Keratinocyte (primary cell): ENCODE measurements around the gene SERPINI1. TPM values are rescaled to one million over a fixed set of nuclear protein-coding genes. Genes with fewer than 3 reads are reported as not detected.

Experiments used
- DNase-seq: peaks from one replicate; pipeline ENCODE4 v3.0.0-alpha.2; 2011; ENCODE audit warnings: low read depth, missing footprints, low spot score
- FAIRE-seq: peaks from 2 replicates; lab custom pipeline; 2011; peaks lifted over from hg19 to GRCh38; lab: Jason Lieb, UNC
- H2AFZ ChIP-seq: 2 replicates; pipeline ENCODE4 v1.6.0; 2012; ENCODE audit warnings: low read length, control low read depth, inconsistent platforms; ENCODE audit not compliant: control insufficient read depth
- H3K27ac ChIP-seq: 2 replicates; pipeline ENCODE4 v1.5.1; 2011; ENCODE audit warnings: low read length; ENCODE audit not compliant: control insufficient read depth, insufficient read depth
- H3K27me3 ChIP-seq: 3 replicates; pipeline ENCODE4 v1.6.0; 2011; ENCODE audit warnings: low read length; ENCODE audit not compliant: control insufficient read depth, insufficient read depth; ENCODE audit errors: extremely low read depth
- H3K36me3 ChIP-seq, 2 experiments: 2 replicates in 1 of 2; 3 replicates in 1 of 2; pipeline ENCODE4 v1.5.1; 2011; ENCODE audit warnings: low read length in 2 of 2, mild to moderate bottlenecking in 1 of 2; ENCODE audit not compliant: control insufficient read depth in 2 of 2, insufficient read depth in 2 of 2; ENCODE audit errors: extremely low read depth in 1 of 2
- H3K4me1 ChIP-seq: 3 replicates; pipeline ENCODE4 v1.5.1; 2011; ENCODE audit warnings: low read length; ENCODE audit not compliant: control insufficient read depth, insufficient read depth; ENCODE audit errors: extremely low read depth
- H3K4me2 ChIP-seq: 3 replicates; pipeline ENCODE4 v1.6.0; 2011; ENCODE audit warnings: low read depth, low read length; ENCODE audit not compliant: control insufficient read depth, insufficient read depth; ENCODE audit errors: extremely low read depth
- H3K4me3 ChIP-seq, 3 experiments: fragments of 200-600 bp in 1 of 3; sonication (generic) in 1 of 3; 2 replicates in 2 of 3; 3 replicates in 1 of 3; pipeline ENCODE4 v1.5.1; 2011 to 2016; ENCODE audit warnings: low read length in 3 of 3, mild to moderate bottlenecking in 3 of 3, control low read depth in 2 of 3, inconsistent platforms in 1 of 3, low read depth in 1 of 3, mixed read lengths in 1 of 3, mixed run types in 1 of 3, moderate library complexity in 1 of 3; ENCODE audit not compliant: control insufficient read depth in 2 of 3, insufficient read depth in 2 of 3; ENCODE audit errors: extremely low read depth in 1 of 3
- H3K79me2 ChIP-seq: 2 replicates; pipeline ENCODE4 v1.6.0; 2012; ENCODE audit warnings: low read length; ENCODE audit not compliant: control insufficient read depth, insufficient read depth
- H3K9ac ChIP-seq: 3 replicates; pipeline ENCODE4 v1.6.0; 2011; ENCODE audit warnings: low read length; ENCODE audit not compliant: control insufficient read depth, insufficient read depth; ENCODE audit errors: extremely low read depth
- H3K9me1 ChIP-seq: 3 replicates; pipeline ENCODE4 v1.6.0; 2011; ENCODE audit warnings: low read length; ENCODE audit not compliant: control insufficient read depth, insufficient read depth; ENCODE audit errors: extremely low read depth
- H3K9me3 ChIP-seq: 2 replicates; pipeline ENCODE4 v1.5.1; 2012; ENCODE audit warnings: low read depth, low read length; ENCODE audit not compliant: control insufficient read depth
- H4K20me1 ChIP-seq: 3 replicates; pipeline ENCODE4 v1.6.0; 2011; ENCODE audit warnings: low read length; ENCODE audit not compliant: control insufficient read depth, insufficient read depth; ENCODE audit errors: extremely low read depth
- CTCF ChIP-seq, 3 experiments: IDR thresholded peaks in 1 of 3; conservative IDR thresholded peaks in 1 of 3; optimal IDR thresholded peaks in 1 of 3; 2 replicates in 2 of 3; 3 replicates in 1 of 3; pipeline versions ENCODE3 to v1.5.1; 2011; ENCODE audit warnings: low read length in 3 of 3, mild to moderate bottlenecking in 3 of 3, moderate library complexity in 2 of 3, control low read depth in 1 of 3, inconsistent platforms in 1 of 3; ENCODE audit not compliant: insufficient read depth in 2 of 3; ENCODE audit errors: extremely low read depth in 1 of 3
- EZH2 ChIP-seq: IDR thresholded peaks from one replicate; pipeline ENCODE4 v1.6.1; 2012; ENCODE audit warnings: inconsistent platforms, mild to moderate bottlenecking, low read length, moderate library complexity
- dilution Hi-C: fragments of 300-500 bp; cut with MboI; formaldehyde crosslinking; loops from one replicate; pipeline ENCODE4 v1.7.0; 2020; ENCODE audit warnings: low sequenced_read_pairs; ENCODE audit not compliant: extremely low pct_ligation_motif_present
- polyA plus RNA-seq, 5 experiments: library from polyadenylated mRNA; depleted of rRNA in 3 of 5; stranded (reverse) in 3 of 5; stranded (forward) in 1 of 5; unstranded in 1 of 5; fragments of >200 nt; gene quantifications; 1 replicate in 1 of 5; 2 replicates in 3 of 5; 3 replicates in 1 of 5; pipeline versions ENCODE4 v1.2.1 to v1.2.3, GENCODE V29; 2011 to 2012; ENCODE audit warnings: missing spikeins in 2 of 5, low read depth in 1 of 5, low replicate concordance in 1 of 5

The SERPINI1 gene
- polyA plus RNA-seq, 1 donor (not counting 4 experiments of a cell fraction or from before 2014, with no cell fraction given) = 5.5 TPM

GRCh38 chr3:167870759-167871158, 135.2 kb downstream of the SERPINI1 start:
- no peak for TF ChIP-seq CTCF (optimal IDR thresholded peaks at IDR 0.05 in 1 of 3, IDR thresholded peaks at IDR 0.05 in 1 of 3, conservative IDR thresholded peaks at IDR 0.05 in 1 of 3; ENCODE audit: extremely low read depth in 1 of 3, insufficient read depth in 2 of 3, low read length in 3 of 3)
- TF ChIP-seq EZH2 = no peak
- no peaks in the 10 kb centered on the region for H3K27me3 ChIP-seq
- H4K20me1 ChIP-seq = no peaks in the 10 kb centered on the region
- no peaks in the 10 kb centered on the region for H3K4me1 ChIP-seq
- no peak overlapping the region for H3K4me3 ChIP-seq
- H3K9ac ChIP-seq = no peak overlapping the region
- H2AFZ ChIP-seq = no peak overlapping the region
- dilution Hi-C loops = no loop called here
- no peak for FAIRE-seq
- H3K27ac ChIP-seq = no peak overlapping the region
- H3K79me2 ChIP-seq = no peaks in the 10 kb centered on the region
- H3K36me3 ChIP-seq = no peaks in the 10 kb centered on the region
- no peaks in the 10 kb centered on the region for H3K9me1 ChIP-seq
- no peaks in the 10 kb centered on the region for H3K9me3 ChIP-seq
- DNase-seq = no peak
- H3K4me2 ChIP-seq = no peak overlapping the region

- DNase-seq (no peak), FAIRE-seq (no peak)
- Histone ChIP-seq H3K9me1 (no peaks in the 10 kb centered on the region), H3K27me3 (no peaks in the 10 kb centered on the region), H3K4me1 (peaks cover 5% of the 10 kb centered on the region), H3K9me3 (no peaks in the 10 kb centered on the region), H3K9ac (no peak overlapping the region), H3K4me3 (no peak overlapping the region), H3K4me2 (no peak overlapping the region), H2AFZ (no peak overlapping the region), H3K27ac (no peak overlapping the region), H3K79me2 (no peaks in the 10 kb centered on the region), H3K36me3 (no peaks in the 10 kb centered on the region), H4K20me1 (no peaks in the 10 kb centered on the region)
- no peak for TF ChIP-seq CTCF (optimal IDR thresholded peaks at IDR 0.05 in 1 of 3, IDR thresholded peaks at IDR 0.05 in 1 of 3, conservative IDR thresholded peaks at IDR 0.05 in 1 of 3; ENCODE audit: extremely low read depth in 1 of 3, insufficient read depth in 2 of 3, low read length in 3 of 3)
- no peak for TF ChIP-seq EZH2
- dilution Hi-C loops = no loop called here
Measured at GRCh38 chr3:167872032-167872431, 136.5 kb downstream of the SERPINI1 start.
